ENCODE data around the gene VSTM1.

DNA sequence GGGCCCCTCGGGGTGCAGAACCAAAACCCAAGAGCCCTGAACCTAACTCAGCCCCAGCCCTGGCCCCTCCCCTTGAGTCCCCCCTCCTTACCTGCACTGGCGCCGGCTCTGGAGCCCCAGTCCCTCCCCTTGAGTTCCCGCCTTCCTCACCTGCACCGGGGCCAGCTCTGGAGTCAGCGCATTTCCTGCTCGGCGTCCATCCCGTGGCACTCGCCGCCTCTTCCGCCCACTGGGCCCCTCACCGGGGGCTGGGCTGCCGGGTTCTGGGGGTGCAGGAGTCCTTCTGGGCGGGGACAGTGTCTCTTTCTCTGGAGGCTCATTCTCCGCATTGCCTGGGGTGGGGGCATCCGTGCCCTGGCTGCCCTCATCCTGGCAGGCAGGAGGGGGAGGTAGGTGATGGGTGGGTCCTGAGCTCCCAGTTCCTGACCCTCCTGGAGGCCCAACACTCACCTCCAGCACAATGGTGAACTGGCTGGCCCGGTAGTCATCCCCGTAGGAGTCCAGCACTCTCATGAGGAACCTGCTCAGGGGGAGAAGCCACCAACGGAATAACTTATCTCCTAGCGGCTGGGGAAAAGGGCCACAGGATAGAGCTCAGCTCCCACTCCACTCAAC, 44.3 kb upstream of the VSTM1 start:
- TF ChIP-seq CTCF (IDR thresholded peaks at IDR 0.05; ENCODE audit: borderline replicate concordance, extremely low read depth, low read length, poor library complexity, severe bottlenecking) (no peak), EZH2 (IDR thresholded peaks at IDR 0.05; ENCODE audit: borderline replicate concordance, low read depth, low read length, severe bottlenecking) (no peak)

Measured in DND-41 (cell line).